ENCODE data around the gene LAMA2. TPM values are rescaled to one million over a fixed set of nuclear protein-coding genes. Genes with fewer than 3 reads are reported as not detected.

LAMA2 gene
- total RNA-seq, 1 donor from 2014 or later, result 0.27 TPM

DNA sequence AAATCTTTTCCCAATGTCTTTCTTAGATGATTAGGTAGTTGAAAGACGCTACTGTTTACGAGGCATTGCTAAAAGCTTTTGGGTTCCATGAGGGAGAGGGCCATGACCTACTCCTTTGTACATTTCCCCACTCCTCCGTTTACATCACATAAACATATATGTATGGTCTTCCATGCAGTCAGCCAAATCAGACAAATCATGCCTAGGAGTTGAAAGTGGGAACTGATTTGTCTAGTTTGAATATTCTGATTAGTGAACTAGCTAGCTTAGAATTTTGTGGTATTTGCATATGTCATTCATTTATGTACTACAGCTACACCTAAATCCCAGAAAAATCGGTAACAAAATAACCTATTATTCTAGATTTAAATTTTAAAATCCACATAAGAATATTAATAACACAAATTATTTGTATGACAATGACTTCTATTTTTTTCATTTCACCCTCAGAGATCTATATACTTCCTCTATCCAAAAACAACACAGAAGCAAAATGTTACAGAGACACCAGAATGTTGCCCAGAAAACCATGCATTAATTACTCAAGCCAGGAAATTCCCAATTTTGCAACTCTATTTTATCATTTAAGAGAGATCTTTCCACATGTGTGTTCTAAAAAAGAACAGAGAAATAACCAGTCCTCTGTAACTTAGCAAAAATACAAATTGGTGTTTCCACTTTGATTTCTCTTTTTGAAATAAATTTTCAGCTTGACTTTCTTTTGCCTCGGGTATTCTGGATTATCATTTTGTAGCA is 231.9 kb downstream of the LAMA2 start:
- Mint-ChIP-seq H3K9me3 (no peaks in the 10 kb centered on the region), H3K4me1 (no peaks in the 10 kb centered on the region), H3K27me3 (no peaks in the 10 kb centered on the region), H3K4me3 (no peak overlapping the region), H3K27ac (no peak overlapping the region), H3K36me3 (ENCODE audit: low read depth) (no peaks in the 10 kb centered on the region)
- DNase-seq, result no peak
- CTCF ChIA-PET, result no interaction called here
- TF ChIP-seq, protein P1, sequence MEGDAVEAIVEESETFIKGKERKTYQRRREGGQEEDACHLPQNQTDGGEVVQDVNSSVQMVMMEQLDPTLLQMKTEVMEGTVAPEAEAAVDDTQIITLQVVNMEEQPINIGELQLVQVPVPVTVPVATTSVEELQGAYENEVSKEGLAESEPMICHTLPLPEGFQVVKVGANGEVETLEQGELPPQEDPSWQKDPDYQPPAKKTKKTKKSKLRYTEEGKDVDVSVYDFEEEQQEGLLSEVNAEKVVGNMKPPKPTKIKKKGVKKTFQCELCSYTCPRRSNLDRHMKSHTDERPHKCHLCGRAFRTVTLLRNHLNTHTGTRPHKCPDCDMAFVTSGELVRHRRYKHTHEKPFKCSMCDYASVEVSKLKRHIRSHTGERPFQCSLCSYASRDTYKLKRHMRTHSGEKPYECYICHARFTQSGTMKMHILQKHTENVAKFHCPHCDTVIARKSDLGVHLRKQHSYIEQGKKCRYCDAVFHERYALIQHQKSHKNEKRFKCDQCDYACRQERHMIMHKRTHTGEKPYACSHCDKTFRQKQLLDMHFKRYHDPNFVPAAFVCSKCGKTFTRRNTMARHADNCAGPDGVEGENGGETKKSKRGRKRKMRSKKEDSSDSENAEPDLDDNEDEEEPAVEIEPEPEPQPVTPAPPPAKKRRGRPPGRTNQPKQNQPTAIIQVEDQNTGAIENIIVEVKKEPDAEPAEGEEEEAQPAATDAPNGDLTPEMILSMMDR (IDR thresholded peaks at IDR 0.05), result no peak
- no peak for ATAC-seq (ENCODE audit: low read depth)
- intact Hi-C loops (cut with micrococcal nuclease), result no loop called here
- POLR2A ChIA-PET, result no interaction called here

- ChIA-PET POLR2A (no interaction called here), CTCF (no interaction called here)
- TF ChIP-seq, protein P1 (IDR thresholded peaks at IDR 0.05), result no peak
- Mint-ChIP-seq H3K27ac (no peak overlapping the region), H3K4me1 (no peaks in the 10 kb centered on the region), H3K27me3 (no peaks in the 10 kb centered on the region), H3K4me3 (no peak overlapping the region), H3K9me3 (no peaks in the 10 kb centered on the region), H3K36me3 (ENCODE audit: low read depth) (no peaks in the 10 kb centered on the region)
- intact Hi-C loops (cut with micrococcal nuclease), result no loop called here
- no peak for DNase-seq
- no peak for ATAC-seq (ENCODE audit: low read depth)
Observed at GRCh38 chr6:129115471-129115870, 232.5 kb downstream of the LAMA2 start.

DNA sequence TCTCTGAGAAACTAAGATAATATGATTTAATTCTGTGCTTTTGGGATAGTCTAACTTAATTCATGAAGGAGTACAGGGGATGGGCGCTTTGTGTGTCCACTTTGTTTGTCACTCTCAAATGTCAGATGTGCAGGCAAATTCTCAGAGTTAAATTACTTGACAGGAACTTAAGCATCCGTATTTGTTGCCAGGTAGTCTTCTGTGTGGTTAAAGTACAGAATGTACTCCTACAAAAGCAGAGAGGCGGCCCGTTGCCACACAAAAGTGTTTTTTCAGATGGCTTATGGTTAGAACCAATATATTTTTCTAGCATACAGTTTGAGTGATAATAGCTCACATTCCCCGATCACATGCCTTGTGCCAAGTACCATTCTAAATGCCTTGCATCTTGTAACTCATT is 234.4 kb downstream of the LAMA2 start:
- CTCF ChIA-PET, result no interaction called here
- H3K4me3 Mint-ChIP-seq, result no peak overlapping the region
- H3K4me1 Mint-ChIP-seq, result no peaks in the 10 kb centered on the region
- no peaks in the 10 kb centered on the region for H3K36me3 Mint-ChIP-seq (ENCODE audit: low read depth)
- intact Hi-C loops (cut with micrococcal nuclease), result no loop called here
- H3K27ac Mint-ChIP-seq, result no peak overlapping the region
- TF ChIP-seq, protein P1 (IDR thresholded peaks at IDR 0.05), result no peak
- POLR2A ChIA-PET, result no interaction called here
- no peaks in the 10 kb centered on the region for H3K27me3 Mint-ChIP-seq
- no peaks in the 10 kb centered on the region for H3K9me3 Mint-ChIP-seq
- DNase-seq, result no peak
- ATAC-seq (ENCODE audit: low read depth), result no peak

DNA sequence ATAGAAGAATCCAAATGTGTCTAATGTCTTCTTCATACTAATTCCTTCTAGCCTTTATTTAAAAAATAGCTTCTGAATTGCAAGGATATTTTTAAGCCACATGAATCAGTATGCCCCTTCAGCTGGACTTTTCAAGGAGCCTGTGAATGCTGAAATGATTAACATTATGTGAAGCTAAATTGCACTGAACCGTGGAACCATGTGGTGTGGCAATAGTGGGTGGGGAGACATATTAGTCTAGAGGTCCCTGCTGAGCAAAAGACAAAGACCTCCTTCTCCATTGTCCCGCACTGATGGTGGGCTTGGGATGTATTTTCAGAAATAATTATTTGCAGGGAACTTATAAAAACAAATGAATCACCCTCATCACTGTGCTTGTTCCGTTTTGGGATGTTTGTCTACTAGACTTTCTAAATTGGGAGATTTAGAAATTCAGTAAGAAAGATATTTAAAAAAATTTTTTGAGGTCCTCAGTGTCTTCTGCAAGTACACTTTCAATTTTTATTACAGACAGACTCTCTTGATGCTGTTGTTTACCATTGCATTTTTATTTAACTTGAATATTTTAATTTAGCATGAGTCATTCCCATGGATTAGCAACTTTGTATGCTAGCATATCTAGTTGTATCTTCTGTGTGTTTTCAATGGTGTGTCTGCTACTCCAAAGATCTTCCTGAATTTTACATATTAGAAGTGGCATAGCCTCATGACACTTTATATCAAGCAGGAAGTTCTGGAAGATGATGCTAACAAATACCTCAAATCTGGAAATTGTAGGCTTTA is 238.1 kb downstream of the LAMA2 start:
- ATAC-seq (ENCODE audit: low read depth) (no peak), DNase-seq (no peak)
- Mint-ChIP-seq H3K4me3 (no peak overlapping the region), H3K36me3 (ENCODE audit: low read depth) (no peaks in the 10 kb centered on the region), H3K27ac (no peak overlapping the region), H3K4me1 (no peaks in the 10 kb centered on the region), H3K27me3 (no peaks in the 10 kb centered on the region), H3K9me3 (no peaks in the 10 kb centered on the region)
- CTCF ChIA-PET, result no interaction called here
- POLR2A ChIA-PET, result no interaction called here
- intact Hi-C loops (cut with micrococcal nuclease), result no loop called here
- TF ChIP-seq, protein P1 (IDR thresholded peaks at IDR 0.05), result no peak

GRCh38 chr6:129124347-129124746 is 241.4 kb downstream of the LAMA2 start:
- Mint-ChIP-seq H3K27ac (no peak overlapping the region), H3K36me3 (ENCODE audit: low read depth) (no peaks in the 10 kb centered on the region), H3K9me3 (no peaks in the 10 kb centered on the region), H3K27me3 (no peaks in the 10 kb centered on the region), H3K4me3 (no peak overlapping the region), H3K4me1 (no peaks in the 10 kb centered on the region)
- DNase-seq (no peak), ATAC-seq (ENCODE audit: low read depth) (no peak)
- ChIA-PET CTCF (no interaction called here), POLR2A (no interaction called here)
- TF ChIP-seq, protein P1 (IDR thresholded peaks at IDR 0.05), result no peak
- intact Hi-C loops (cut with micrococcal nuclease), result no loop called here
